ENCODE measurements around the gene ARHGAP18. TPM values are rescaled to one million over a fixed set of nuclear protein-coding genes. Genes with fewer than 3 reads are reported as not detected.

Gene ARHGAP18
- polyA plus RNA-seq, 1 of the 3 experiments (the other 2 are of a cell fraction), result 25.0 TPM

DNA sequence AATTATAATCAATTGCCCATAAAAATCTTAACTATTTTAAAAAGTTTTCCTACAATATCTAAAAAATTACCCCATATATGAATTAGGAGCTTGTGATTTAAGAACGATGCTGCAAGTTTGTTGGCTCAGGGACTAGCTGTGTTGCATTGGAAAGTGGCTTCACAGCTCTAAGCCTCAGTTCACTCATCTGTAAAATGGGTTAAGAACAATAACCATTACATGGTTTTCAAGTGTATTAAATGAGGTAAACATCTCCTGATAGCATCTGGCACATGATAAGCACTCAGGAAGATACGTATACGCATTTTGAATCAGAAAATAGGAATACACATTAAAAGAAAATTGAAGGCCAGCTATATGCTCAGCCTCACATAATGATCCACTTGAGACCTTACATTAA, 76.4 kb downstream of the ARHGAP18 start:
- DNase-seq, result no peak
- H3K79me2 ChIP-seq (ENCODE audit: insufficient read depth), result peaks cover 70% of the 10 kb centered on the region
- ChIA-PET CTCF (no interaction called here), POLR2A (no interaction called here)
- no peak overlapping the region for H3K9ac ChIP-seq
- H3K9me3 ChIP-seq, result no peaks in the 10 kb centered on the region
- peaks cover 50% of the 10 kb centered on the region for H3F3A ChIP-seq (replicated peaks; ENCODE audit: insufficient read depth)
- 78% methylated on average over 3 of the region's 3 CpGs for WGBS (ENCODE audit: low lambda C conversion rate)
- no peaks in the 10 kb centered on the region for H3K9me2 ChIP-seq
- H3K4me2 ChIP-seq, result no peak overlapping the region
- no peaks in the 10 kb centered on the region for H4K20me1 ChIP-seq (ENCODE audit: insufficient read depth)
- no peak overlapping the region for H2AFZ ChIP-seq (ENCODE audit: low read depth)
- peaks cover 29 to 87% of the 10 kb centered on the region in 2 experiments for H3K36me3 ChIP-seq (replicated peaks in 1 of 2; ENCODE audit: control insufficient read depth in 1 of 2, insufficient read depth in 2 of 2, low read length in 1 of 2)
- TF ChIP-seq MEF2A (IDR thresholded peaks at IDR 0.05; ENCODE audit: borderline replicate concordance, low read depth), result no peak
- no peak for TF ChIP-seq TAF1 (IDR thresholded peaks at IDR 0.05; ENCODE audit: borderline replicate concordance, low read depth, low read length)
- TF ChIP-seq, protein P1, sequence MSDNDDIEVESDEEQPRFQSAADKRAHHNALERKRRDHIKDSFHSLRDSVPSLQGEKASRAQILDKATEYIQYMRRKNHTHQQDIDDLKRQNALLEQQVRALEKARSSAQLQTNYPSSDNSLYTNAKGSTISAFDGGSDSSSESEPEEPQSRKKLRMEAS (IDR thresholded peaks at IDR 0.05; ENCODE audit: low read depth), result no peak
- TF ChIP-seq MXI1 (IDR thresholded peaks at IDR 0.05; ENCODE audit: low read depth, low read length), result no peak
- no peak for TF ChIP-seq RCOR1 (IDR thresholded peaks at IDR 0.05; ENCODE audit: low read length)
- no peak for TF ChIP-seq FOSL2 (IDR thresholded peaks at IDR 0.05; ENCODE audit: borderline replicate concordance, low read depth)
- TF ChIP-seq EP300 (IDR thresholded peaks at IDR 0.05; ENCODE audit: borderline replicate concordance in 1 of 2, low read depth in 1 of 2, low read length in 1 of 2), result no peak
- no peak for TF ChIP-seq POLR2AphosphoS5 (IDR thresholded peaks at IDR 0.05; ENCODE audit: low read depth, low read length)
- TF ChIP-seq JUND (IDR thresholded peaks at IDR 0.05), result no peak
- TF ChIP-seq SIN3A (IDR thresholded peaks at IDR 0.05; ENCODE audit: borderline replicate concordance, low read depth, low read length), result no peak
- no peaks in the 10 kb centered on the region for H3K27me3 ChIP-seq (ENCODE audit: insufficient read depth)
- H3K4me1 ChIP-seq (ENCODE audit: control insufficient read depth in 1 of 2, insufficient read depth in 2 of 2, low read depth in 1 of 2, low read length in 1 of 2), result peaks cover 3 to 23% of the 10 kb centered on the region in 2 experiments
- peak overlapping the region in 1 of 2 experiments; percentile 56; a peak in 1 of 4 replicates for H3K27ac ChIP-seq (ENCODE audit: low read depth in 2 of 2, low read length in 1 of 2)
- H3K4me3 ChIP-seq (ENCODE audit: low read depth in 2 of 2, low read length in 1 of 2), result no peak overlapping the region

GRCh38 chr6:129632172-129632613, 77.8 kb downstream of the ARHGAP18 start:
- Histone ChIP-seq H3F3A (replicated peaks; ENCODE audit: insufficient read depth) (peaks cover 51% of the 10 kb centered on the region), H3K27ac (ENCODE audit: low read depth in 2 of 2, low read length in 1 of 2) (no peak overlapping the region), H3K9ac (no peak overlapping the region), H3K4me2 (no peak overlapping the region), H3K4me3 (ENCODE audit: low read depth in 2 of 2, low read length in 1 of 2) (no peak overlapping the region), H3K9me3 (no peaks in the 10 kb centered on the region), H3K79me2 (ENCODE audit: insufficient read depth) (peaks cover 61% of the 10 kb centered on the region), H2AFZ (ENCODE audit: low read depth) (no peak overlapping the region), H4K20me1 (ENCODE audit: insufficient read depth) (no peaks in the 10 kb centered on the region), H3K27me3 (ENCODE audit: insufficient read depth) (no peaks in the 10 kb centered on the region), H3K36me3 (replicated peaks in 1 of 2; ENCODE audit: control insufficient read depth in 1 of 2, insufficient read depth in 2 of 2, low read length in 1 of 2) (peaks cover 32 to 89% of the 10 kb centered on the region in 2 experiments), H3K4me1 (ENCODE audit: control insufficient read depth in 1 of 2, insufficient read depth in 2 of 2, low read depth in 1 of 2, low read length in 1 of 2) (peaks cover 0 to 12% of the 10 kb centered on the region in 2 experiments; a peak in 2 of 4 replicates), H3K9me2 (no peaks in the 10 kb centered on the region)
- DNase-seq, result no peak
- POLR2A ChIA-PET, result no interaction called here
- CTCF ChIA-PET, result interaction anchor here (0.8 kb wide), 1 partner anchor 34 kb away, joined by 4 read pairs; no protein-coding TSS in a partner anchor
- TF ChIP-seq TCF12 (IDR thresholded peaks at IDR 0.05), result no peak

- Histone ChIP-seq H3K4me2 (no peak overlapping the region), H3K36me3 (replicated peaks in 1 of 2; ENCODE audit: control insufficient read depth in 1 of 2, insufficient read depth in 2 of 2, low read length in 1 of 2) (peaks cover 32 to 89% of the 10 kb centered on the region in 2 experiments), H3K9me2 (no peaks in the 10 kb centered on the region), H4K20me1 (ENCODE audit: insufficient read depth) (no peaks in the 10 kb centered on the region), H3K9me3 (no peaks in the 10 kb centered on the region), H3K79me2 (ENCODE audit: insufficient read depth) (peaks cover 65% of the 10 kb centered on the region), H3K9ac (no peak overlapping the region), H3K4me1 (ENCODE audit: control insufficient read depth in 1 of 2, insufficient read depth in 2 of 2, low read depth in 1 of 2, low read length in 1 of 2) (peaks cover 0 to 9% of the 10 kb centered on the region in 2 experiments; a peak in 2 of 4 replicates), H3F3A (replicated peaks; ENCODE audit: insufficient read depth) (peaks cover 56% of the 10 kb centered on the region), H3K27me3 (ENCODE audit: insufficient read depth) (no peaks in the 10 kb centered on the region), H2AFZ (ENCODE audit: low read depth) (no peak overlapping the region), H3K27ac (ENCODE audit: low read depth in 2 of 2, low read length in 1 of 2) (peak overlapping the region in 1 of 2 experiments; percentile 0; a peak in 1 of 4 replicates), H3K4me3 (ENCODE audit: low read depth in 2 of 2, low read length in 1 of 2) (no peak overlapping the region)
- 73% methylated on average over 3 of the region's 3 CpGs for WGBS (ENCODE audit: low lambda C conversion rate)
- DNase-seq, result no peak
- ChIA-PET POLR2A (no interaction called here), CTCF (no interaction called here)
- no peak for TF ChIP-seq EZH2phosphoT487 (IDR thresholded peaks at IDR 0.05; ENCODE audit: borderline replicate concordance, low read depth)
- TF ChIP-seq SMC3 (IDR thresholded peaks at IDR 0.05; ENCODE audit: low read depth, low read length), result no peak
- no peak for TF ChIP-seq EP300 (IDR thresholded peaks at IDR 0.05; ENCODE audit: borderline replicate concordance in 1 of 2, low read depth in 1 of 2, low read length in 1 of 2)
- TF ChIP-seq, protein P2, sequence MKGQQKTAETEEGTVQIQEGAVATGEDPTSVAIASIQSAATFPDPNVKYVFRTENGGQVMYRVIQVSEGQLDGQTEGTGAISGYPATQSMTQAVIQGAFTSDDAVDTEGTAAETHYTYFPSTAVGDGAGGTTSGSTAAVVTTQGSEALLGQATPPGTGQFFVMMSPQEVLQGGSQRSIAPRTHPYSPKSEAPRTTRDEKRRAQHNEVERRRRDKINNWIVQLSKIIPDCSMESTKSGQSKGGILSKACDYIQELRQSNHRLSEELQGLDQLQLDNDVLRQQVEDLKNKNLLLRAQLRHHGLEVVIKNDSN (IDR thresholded peaks at IDR 0.05; ENCODE audit: borderline replicate concordance, low read depth), result no peak
- TF ChIP-seq TCF12 (IDR thresholded peaks at IDR 0.05), result no peak
- TF ChIP-seq GATA2 (CRISPR knock-in tag; IDR thresholded peaks at IDR 0.05), result no peak
- TF ChIP-seq, protein P3, sequence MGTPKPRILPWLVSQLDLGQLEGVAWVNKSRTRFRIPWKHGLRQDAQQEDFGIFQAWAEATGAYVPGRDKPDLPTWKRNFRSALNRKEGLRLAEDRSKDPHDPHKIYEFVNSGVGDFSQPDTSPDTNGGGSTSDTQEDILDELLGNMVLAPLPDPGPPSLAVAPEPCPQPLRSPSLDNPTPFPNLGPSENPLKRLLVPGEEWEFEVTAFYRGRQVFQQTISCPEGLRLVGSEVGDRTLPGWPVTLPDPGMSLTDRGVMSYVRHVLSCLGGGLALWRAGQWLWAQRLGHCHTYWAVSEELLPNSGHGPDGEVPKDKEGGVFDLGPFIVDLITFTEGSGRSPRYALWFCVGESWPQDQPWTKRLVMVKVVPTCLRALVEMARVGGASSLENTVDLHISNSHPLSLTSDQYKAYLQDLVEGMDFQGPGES (IDR thresholded peaks at IDR 0.05; ENCODE audit: low read depth, low read length), result no peak
- TF ChIP-seq REST (IDR thresholded peaks at IDR 0.05; ENCODE audit: low read depth, low read length), result no peak
- TF ChIP-seq TAF1 (IDR thresholded peaks at IDR 0.05; ENCODE audit: borderline replicate concordance, low read depth, low read length), result no peak
These were observed 78.9 kb downstream of the ARHGAP18 start for GRCh38 chr6:129631070-129631469.

All from SK-N-SH (cell line).